Measurements from ENCODE around the gene ETFA.

The ETFA gene

GRCh38 chr15:76311100-76311953, at the start of gene ETFA:
ETFA (minus strand) TSS chr15:76311469; CDS start chr15:76311388, 81 bp downstream.
- peak; percentile 100 for DNase-seq (ENCODE audit: low spot score)

GRCh38 chr15:76360416-76360815, 49.1 kb upstream of the ETFA start:
- DNase-seq (ENCODE audit: low spot score): no peak

GRCh38 chr15:76359152-76359551, 47.9 kb upstream of the ETFA start:
- DNase-seq (ENCODE audit: low spot score): no peak

GRCh38 chr15:76358453-76358852, 47.2 kb upstream of the ETFA start:
- DNase-seq (ENCODE audit: low spot score): no peak

GRCh38 chr15:76354823-76355440, 43.7 kb upstream of the ETFA start:
- DNase-seq (ENCODE audit: low spot score): no peak

- no peak for DNase-seq (ENCODE audit: low spot score)
These were observed 42.6 kb upstream of the ETFA start for GRCh38 chr15:76353903-76354302.

- DNase-seq (ENCODE audit: low spot score): no peak
These were observed 41.8 kb upstream of the ETFA start for GRCh38 chr15:76353023-76353577.

- peak; percentile 44 for DNase-seq (ENCODE audit: low spot score)
These were observed 38.2 kb upstream of the ETFA start for GRCh38 chr15:76349301-76350070.

GRCh38 chr15:76347482-76348055, 36.3 kb upstream of the ETFA start:
- no peak for DNase-seq (ENCODE audit: low spot score)

- DNase-seq (ENCODE audit: low spot score): no peak
These were observed 35.6 kb upstream of the ETFA start for GRCh38 chr15:76346669-76347481.

- DNase-seq (ENCODE audit: low spot score): peak; percentile 66
These were observed 34.8 kb upstream of the ETFA start for GRCh38 chr15:76345880-76346668.

- no peak for DNase-seq (ENCODE audit: low spot score)
These were observed 34.3 kb upstream of the ETFA start for GRCh38 chr15:76345583-76345879.

- DNase-seq (ENCODE audit: low spot score): no peak
These were observed 33.8 kb upstream of the ETFA start for GRCh38 chr15:76344893-76345582.

GRCh38 chr15:76343313-76343996, 32.2 kb upstream of the ETFA start:
- DNase-seq (ENCODE audit: low spot score): no peak

- no peak for DNase-seq (ENCODE audit: low spot score)
These were observed 31.3 kb upstream of the ETFA start for GRCh38 chr15:76342382-76343201.

GRCh38 chr15:76342058-76342381, 30.8 kb upstream of the ETFA start:
- no peak for DNase-seq (ENCODE audit: low spot score)

GRCh38 chr15:76341366-76342057, 30.2 kb upstream of the ETFA start:
- no peak for DNase-seq (ENCODE audit: low spot score)

- no peak for DNase-seq (ENCODE audit: low spot score)
These were observed 29.6 kb upstream of the ETFA start for GRCh38 chr15:76340803-76341365.
